ENCODE measurements around the gene CAMKMT. TPM values are rescaled to one million over a fixed set of nuclear protein-coding genes. Genes with fewer than 3 reads are reported as not detected.

The CAMKMT gene
- total RNA-seq, 6 experiments from 2014 or later = 5.1 to 8.6 (median 7.0) TPM

GRCh38 chr2:44805401-44806235, 443.9 kb downstream of the CAMKMT start:
- Mint-ChIP-seq H3K9me3 (no peaks in the 10 kb centered on the region), H3K27me3 (ENCODE audit: insufficient read depth) (peaks cover 57% of the 10 kb centered on the region), H3K36me3 (ENCODE audit: low read depth) (no peaks in the 10 kb centered on the region), H3K27ac (no peak overlapping the region), H3K4me1 (ENCODE audit: low read depth) (no peaks in the 10 kb centered on the region), H3K4me3 (no peak overlapping the region)
- TF ChIP-seq, protein P1, sequence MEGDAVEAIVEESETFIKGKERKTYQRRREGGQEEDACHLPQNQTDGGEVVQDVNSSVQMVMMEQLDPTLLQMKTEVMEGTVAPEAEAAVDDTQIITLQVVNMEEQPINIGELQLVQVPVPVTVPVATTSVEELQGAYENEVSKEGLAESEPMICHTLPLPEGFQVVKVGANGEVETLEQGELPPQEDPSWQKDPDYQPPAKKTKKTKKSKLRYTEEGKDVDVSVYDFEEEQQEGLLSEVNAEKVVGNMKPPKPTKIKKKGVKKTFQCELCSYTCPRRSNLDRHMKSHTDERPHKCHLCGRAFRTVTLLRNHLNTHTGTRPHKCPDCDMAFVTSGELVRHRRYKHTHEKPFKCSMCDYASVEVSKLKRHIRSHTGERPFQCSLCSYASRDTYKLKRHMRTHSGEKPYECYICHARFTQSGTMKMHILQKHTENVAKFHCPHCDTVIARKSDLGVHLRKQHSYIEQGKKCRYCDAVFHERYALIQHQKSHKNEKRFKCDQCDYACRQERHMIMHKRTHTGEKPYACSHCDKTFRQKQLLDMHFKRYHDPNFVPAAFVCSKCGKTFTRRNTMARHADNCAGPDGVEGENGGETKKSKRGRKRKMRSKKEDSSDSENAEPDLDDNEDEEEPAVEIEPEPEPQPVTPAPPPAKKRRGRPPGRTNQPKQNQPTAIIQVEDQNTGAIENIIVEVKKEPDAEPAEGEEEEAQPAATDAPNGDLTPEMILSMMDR (IDR thresholded peaks at IDR 0.05) = no peak
- no peak for DNase-seq

- no peak overlapping the region for H3K4me3 Mint-ChIP-seq
- no peaks in the 10 kb centered on the region for H3K36me3 Mint-ChIP-seq (ENCODE audit: low read depth)
These were observed 445.7 kb downstream of the CAMKMT start for GRCh38 chr2:44807201-44808025.

DNA sequence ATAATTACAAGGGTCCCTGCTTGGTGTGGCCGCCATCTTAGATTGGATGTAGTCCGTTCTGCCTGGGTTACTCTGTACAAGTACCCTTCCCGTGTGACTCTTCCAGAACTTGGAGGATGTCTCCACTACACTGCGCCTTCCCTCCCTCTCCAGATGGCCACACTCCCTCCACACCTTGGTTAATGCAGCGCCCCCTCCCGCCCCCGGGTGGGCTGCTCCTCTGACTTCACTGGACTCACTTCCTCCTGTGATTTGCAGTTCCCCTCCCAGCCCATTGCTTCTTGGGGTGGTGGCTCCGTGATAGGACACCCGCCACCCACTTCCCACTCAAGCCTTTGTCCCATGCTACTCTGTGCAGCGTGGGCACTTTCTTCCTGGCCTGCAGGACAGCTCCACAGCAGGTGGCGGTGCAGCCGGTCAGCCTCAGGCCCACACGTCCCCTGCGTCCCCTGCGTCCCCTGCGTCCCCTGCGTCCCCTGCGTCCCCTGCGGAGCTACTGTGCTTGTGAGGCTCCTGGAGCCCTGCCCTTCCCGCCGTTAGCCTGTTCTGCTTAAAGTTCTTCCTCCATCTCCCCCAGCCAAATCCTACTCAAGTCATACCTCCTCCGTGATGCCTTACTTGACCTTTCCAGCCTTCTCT, 449.3 kb downstream of the CAMKMT start:
- TF ChIP-seq, protein P1 (IDR thresholded peaks at IDR 0.05) = no peak
- DNase-seq = no peak
- Mint-ChIP-seq H3K4me3 (no peak overlapping the region), H3K36me3 (ENCODE audit: low read depth) (no peaks in the 10 kb centered on the region), H3K27me3 (ENCODE audit: insufficient read depth) (peaks cover 29% of the 10 kb centered on the region), H3K4me1 (ENCODE audit: low read depth) (no peaks in the 10 kb centered on the region), H3K9me3 (no peaks in the 10 kb centered on the region; the same call in 1 of the 2 replicates), H3K27ac (no peak overlapping the region)

More at GRCh38 chr2:44807201-44808025, 445.7 kb downstream of the CAMKMT start:
- DNase-seq = no peak
- Mint-ChIP-seq H3K27me3 (ENCODE audit: insufficient read depth) (peaks cover 46% of the 10 kb centered on the region), H3K4me1 (ENCODE audit: low read depth) (no peaks in the 10 kb centered on the region), H3K9me3 (no peaks in the 10 kb centered on the region; the same call in 1 of the 2 replicates), H3K27ac (no peak overlapping the region)
- TF ChIP-seq, protein P1 (IDR thresholded peaks at IDR 0.05) = no peak

GRCh38 chr2:44813165-44813564, 451.4 kb downstream of the CAMKMT start:
- TF ChIP-seq, protein P1 (IDR thresholded peaks at IDR 0.05) = no peak
- no peak overlapping the region for H3K27ac Mint-ChIP-seq
- no peak overlapping the region for H3K4me3 Mint-ChIP-seq
- H3K36me3 Mint-ChIP-seq (ENCODE audit: low read depth) = no peaks in the 10 kb centered on the region
- no peak for DNase-seq
- H3K9me3 Mint-ChIP-seq = no peaks in the 10 kb centered on the region; the same call in 1 of the 2 replicates
- H3K27me3 Mint-ChIP-seq (ENCODE audit: insufficient read depth) = peaks cover 22% of the 10 kb centered on the region
- H3K4me1 Mint-ChIP-seq (ENCODE audit: low read depth) = no peaks in the 10 kb centered on the region

DNA sequence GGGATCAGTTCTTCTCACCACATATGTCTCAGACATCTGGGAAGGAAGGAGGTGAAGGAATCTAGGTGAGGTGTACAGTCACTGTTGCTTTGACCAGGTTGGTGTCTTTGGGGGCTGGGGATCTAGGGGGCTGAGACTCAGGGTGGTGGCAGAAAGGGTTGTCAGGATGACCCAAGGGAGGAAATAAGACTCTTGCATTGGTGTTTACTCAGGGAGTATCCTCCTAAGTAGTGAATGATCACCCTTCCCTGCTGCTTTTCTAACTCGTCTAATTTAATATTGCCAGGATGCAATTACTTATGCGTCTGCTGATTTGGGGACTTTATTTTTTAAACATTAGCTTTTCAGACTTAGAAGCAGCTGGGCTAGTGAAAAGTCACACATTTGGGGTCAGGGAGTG, 451.9 kb downstream of the CAMKMT start:
- Mint-ChIP-seq H3K36me3 (ENCODE audit: low read depth) (no peaks in the 10 kb centered on the region), H3K27ac (no peak overlapping the region), H3K27me3 (ENCODE audit: insufficient read depth) (peaks cover 25% of the 10 kb centered on the region), H3K4me1 (ENCODE audit: low read depth) (no peaks in the 10 kb centered on the region), H3K9me3 (no peaks in the 10 kb centered on the region; the same call in 1 of the 2 replicates), H3K4me3 (no peak overlapping the region)
- DNase-seq = no peak
- TF ChIP-seq, protein P1 (IDR thresholded peaks at IDR 0.05) = no peak
